GM19239 (cell line): ENCODE data around the gene NR2C1.
"Not testable (repeated sequence)": the region's sequence is repeated elsewhere in the genome, so short reads cannot be mapped to it uniquely, and the experiment has no call there.

Experiments used
- DNase-seq: peaks from one replicate; pipeline ENCODE4 v3.0.0; 2011; ENCODE audit warnings: low spot score; ENCODE audit not compliant: insufficient read length
- FAIRE-seq: peaks from 2 replicates; lab custom pipeline; 2011; peaks lifted over from hg19 to GRCh38; lab: Jason Lieb, UNC

Gene NR2C1

GRCh38 chr12:95006206-95006605 lies 67.2 kb downstream of the NR2C1 start:
- no peak for DNase-seq
- no peak for FAIRE-seq

- no peak for DNase-seq
- no peak for FAIRE-seq
These were observed 68.8 kb downstream of the NR2C1 start for GRCh38 chr12:95004610-95005009.

GRCh38 chr12:95003921-95004272 lies 69.5 kb downstream of the NR2C1 start:
- DNase-seq (no peak), FAIRE-seq (no peak)

- FAIRE-seq: peak; percentile 95
- DNase-seq: peak; percentile 70
These were observed 70.1 kb downstream of the NR2C1 start, which contains the start of gene NDUFA12 for GRCh38 chr12:95003213-95003920. Gene NDUFA12, minus strand, starts transcription at chr12:95003697. Its CDS starts 17 bp downstream, at chr12:95003680.

GRCh38 chr12:95002754-95003153 lies 70.7 kb downstream of the NR2C1 start:
- FAIRE-seq: peak; percentile 28

GRCh38 chr12:94998326-94998725 lies 75.1 kb downstream of the NR2C1 start:
- DNase-seq: no peak

More at GRCh38 chr12:95002754-95003153, 70.7 kb downstream of the NR2C1 start:
- no peak for DNase-seq

GRCh38 chr12:94997726-94998125 lies 75.7 kb downstream of the NR2C1 start:
- DNase-seq: no peak
- FAIRE-seq: no peak

More at GRCh38 chr12:94998326-94998725, 75.1 kb downstream of the NR2C1 start:
- FAIRE-seq: no peak

- no peak for FAIRE-seq
These were observed 76.4 kb downstream of the NR2C1 start for GRCh38 chr12:94997061-94997460.

GRCh38 chr12:94994312-94994711 lies 79.1 kb downstream of the NR2C1 start:
- DNase-seq (no peak), FAIRE-seq (no peak)

More at GRCh38 chr12:94997061-94997460, 76.4 kb downstream of the NR2C1 start:
- DNase-seq: no peak

- not testable (repeated sequence) for FAIRE-seq, DNase-seq
These were observed 79.6 kb downstream of the NR2C1 start for GRCh38 chr12:94993855-94994254.

- no peak for DNase-seq
- no peak for FAIRE-seq
These were observed 83.2 kb downstream of the NR2C1 start for GRCh38 chr12:94990222-94990621.

- DNase-seq: no peak
These were observed 84.9 kb downstream of the NR2C1 start for GRCh38 chr12:94988471-94988870.

GRCh38 chr12:94987801-94988200 lies 85.6 kb downstream of the NR2C1 start:
- FAIRE-seq (no peak), DNase-seq (no peak)

More at GRCh38 chr12:94988471-94988870, 84.9 kb downstream of the NR2C1 start:
- no peak for FAIRE-seq

- FAIRE-seq (no peak), DNase-seq (no peak)
These were observed 86.2 kb downstream of the NR2C1 start for GRCh38 chr12:94987076-94987669.

GRCh38 chr12:94985099-94985498 lies 88.3 kb downstream of the NR2C1 start:
- FAIRE-seq, DNase-seq: not testable (repeated sequence)

- DNase-seq: no peak
- no peak for FAIRE-seq
These were observed 90.1 kb downstream of the NR2C1 start for GRCh38 chr12:94983321-94983720.

GRCh38 chr12:94982456-94982855 lies 91.0 kb downstream of the NR2C1 start:
- FAIRE-seq (no peak), DNase-seq (no peak)

GRCh38 chr12:94980577-94980976 lies 92.8 kb downstream of the NR2C1 start:
- DNase-seq: no peak

GRCh38 chr12:94979941-94980340 lies 93.5 kb downstream of the NR2C1 start:
- DNase-seq: no peak
- no peak for FAIRE-seq

More at GRCh38 chr12:94980577-94980976, 92.8 kb downstream of the NR2C1 start:
- FAIRE-seq: no peak

- FAIRE-seq (no peak), DNase-seq (no peak)
These were observed 95.5 kb downstream of the NR2C1 start for GRCh38 chr12:94977766-94978468.

GRCh38 chr12:94973221-94973620 lies 100.2 kb downstream of the NR2C1 start:
- DNase-seq (no peak), FAIRE-seq (peak; percentile 54)
